Peyer's patch (tissue), 4 donors: ENCODE measurements around the gene NFKBIZ.

Experiments
- CTCF ChIP-seq, 6 experiments: fragments of 450-650 bp in 4 of 6; fragments of 200-600 bp in 2 of 6; sonication (generic) in 1 of 6; IDR thresholded peaks; one replicate each; pipeline ENCODE4 v1.5.1; 2017 to 2019; ENCODE audit warnings: antibody characterized with exemption in 6 of 6, mild to moderate bottlenecking in 3 of 6, moderate library complexity in 1 of 6
- POLR2A ChIP-seq, 2 donors: fragments of 450-650 bp; IDR thresholded peaks; one replicate each; pipeline ENCODE4 v1.5.1; 2017; ENCODE audit warnings: antibody characterized with exemption in 2 of 2, mild to moderate bottlenecking in 2 of 2, moderate library complexity in 2 of 2

DNA sequence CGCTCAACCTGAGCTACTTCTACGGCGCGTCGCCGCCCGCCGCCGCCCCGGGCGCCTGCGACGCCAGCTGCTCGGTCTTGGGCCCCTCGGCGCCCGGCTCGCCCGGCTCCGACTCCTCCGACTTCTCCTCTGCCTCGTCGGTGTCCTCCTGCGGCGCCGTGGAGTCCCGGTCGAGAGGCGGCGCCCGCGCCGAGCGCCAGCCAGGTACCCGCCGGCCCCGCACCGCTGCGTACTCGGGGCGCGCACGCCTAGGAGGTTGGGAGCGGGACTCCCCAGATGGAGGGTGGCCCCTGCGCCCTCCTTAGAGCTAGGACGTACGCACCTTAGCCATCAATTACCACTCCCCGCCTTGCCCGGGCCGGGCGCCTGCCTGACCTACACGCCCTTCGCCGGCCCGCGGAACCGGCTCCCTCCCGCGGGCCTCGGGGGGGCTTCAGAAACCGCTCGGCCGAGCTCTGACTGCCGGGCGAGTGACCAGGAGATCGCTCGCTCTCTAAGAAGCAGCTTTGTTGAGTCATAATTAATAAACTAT, 466 bp downstream of the NFKBIZ start:
- peak in 2 of 6 experiments; percentile 11 to 19 for TF ChIP-seq CTCF (IDR thresholded peaks at IDR 0.05)
- peak in 1 of 2 donors; percentile 17 for TF ChIP-seq POLR2A (IDR thresholded peaks at IDR 0.05)
